T-helper 2 cell treated with Interferon-gamma antibody and Interleukin-4, amounts not matched to agents 100 ng/mL and 5 ng/mL, for 36 hours (primary cell): ENCODE data around the gene PPM1G. TPM values are rescaled to one million over a fixed set of nuclear protein-coding genes. Genes with fewer than 3 reads are reported as not detected.

Source experiments
- intact Hi-C: fragments of 100-400 bp; cut with micrococcal nuclease; formaldehyde crosslinking; loops from one replicate; pipeline ENCODE4 v1.15.1; 2023
- total RNA-seq: library from RNA; stranded (reverse); gene quantifications from 2 replicates; pipeline ENCODE4 v1.2.3, GENCODE V29; 2022

The PPM1G gene
- total RNA-seq, 1 donor from 2014 or later = 120 TPM

- intact Hi-C loops = loop anchor here (10.0 kb wide), 1 partner anchor 1525 kb away; the partner anchor contains the start of gene TRMT61B
These were observed 59.2 kb downstream of the PPM1G start for GRCh38 chr2:27350106-27350693.

- intact Hi-C loops = no loop called here
These were observed 61.8 kb downstream of the PPM1G start for GRCh38 chr2:27347641-27348040.

GRCh38 chr2:27336173-27336572 is 73.2 kb downstream of the PPM1G start:
- intact Hi-C loops = no loop called here

GRCh38 chr2:27335311-27335710 is 74.1 kb downstream of the PPM1G start:
- intact Hi-C loops = no loop called here

Other genes starting within 250 kb of the PPM1G start
- gene ATRAID, start 197.6 kb downstream of the PPM1G start, total RNA-seq = 78.3 and 82.5 TPM in 2 replicates
- gene SLC5A6, start 197.3 kb downstream of the PPM1G start, total RNA-seq = 48.5 and 54.4 TPM in 2 replicates
- 86.4 and 87.1 TPM in 2 replicates for gene CAD, start 192.2 kb downstream of the PPM1G start, total RNA-seq
- gene SLC30A3, start 146.5 kb downstream of the PPM1G start, total RNA-seq = 0.14 and 0.48 TPM in 2 replicates
- gene DNAJC5G, start 134.2 kb downstream of the PPM1G start, total RNA-seq = not detected in 2 replicates
- gene TRIM54, start 127.2 kb downstream of the PPM1G start, total RNA-seq = 0.16 TPM in 1 of 2 replicates, not detected in the other
- 1.5 and 2.0 TPM in 2 replicates for gene UCN, start 101.1 kb downstream of the PPM1G start, total RNA-seq
- 75.7 and 80.0 TPM in 2 replicates for gene MPV17, start 86.5 kb downstream of the PPM1G start, total RNA-seq
- 72.2 and 75.6 TPM in 2 replicates for gene GTF3C2, start 52.8 kb downstream of the PPM1G start, total RNA-seq
- 39.0 and 43.0 TPM in 2 replicates for gene EIF2B4, start 39.3 kb downstream of the PPM1G start, total RNA-seq
- gene SNX17, start 39.0 kb downstream of the PPM1G start, total RNA-seq = 116 and 118 TPM in 2 replicates
- 13.1 and 13.2 TPM in 2 replicates for gene ZNF513, start 28.9 kb downstream of the PPM1G start, total RNA-seq
- 81.4 and 87.3 TPM in 2 replicates for gene NRBP1, start 19.0 kb upstream of the PPM1G start, total RNA-seq
- gene KRTCAP3, start 32.8 kb upstream of the PPM1G start, total RNA-seq = 3.8 and 5.3 TPM in 2 replicates
- gene IFT172, start 80.2 kb upstream of the PPM1G start, total RNA-seq = 8.7 and 9.4 TPM in 2 replicates
- not detected in 2 replicates for gene FNDC4, start 85.6 kb upstream of the PPM1G start, total RNA-seq
- gene GCKR, start 87.2 kb upstream of the PPM1G start, total RNA-seq = not detected in 2 replicates
- gene ZNF512, start 173.5 kb upstream of the PPM1G start, total RNA-seq = 39.8 and 45.8 TPM in 2 replicates
- gene CCDC121, start 219.4 kb upstream of the PPM1G start, total RNA-seq = 1.1 and 1.2 TPM in 2 replicates
- gene GPN1, start 219.5 kb upstream of the PPM1G start, total RNA-seq = 45.6 and 47.9 TPM in 2 replicates